B cell (primary cell): ENCODE measurements around the gene CCDC170. TPM values are rescaled to one million over a fixed set of nuclear protein-coding genes. Genes with fewer than 3 reads are reported as not detected.

Experiments
- ATAC-seq: fragments of 200-7000 bp; cut with Tn5 transposase; one replicate; pipeline ENCODE4 v1.10.0; 2021; ENCODE audit warnings: low read depth, mild to moderate bottlenecking, moderate number of reproducible peaks, moderate library complexity
- CTCF ChIA-PET: fragments of 350-600 bp; sonication (Branson Sonifier 250); formaldehyde crosslinking; loops from one replicate; lab custom pipeline; 2021; ENCODE audit warnings: antibody characterized with exemption, inconsistent platforms; lab: Charles Lee
- POLR2A ChIA-PET: fragments of 350-600 bp; sonication (Branson Sonifier 250); formaldehyde crosslinking; loops from one replicate; lab custom pipeline; 2021; ENCODE audit warnings: antibody characterized with exemption; lab: Charles Lee
- DNase-seq: peaks from one replicate; pipeline ENCODE4 v3.0.0; 2013
- H2AFZ ChIP-seq: 2 replicates; pipeline ENCODE4 v1.6.1; 2012; ENCODE audit warnings: mild to moderate bottlenecking, low read depth, low read length; ENCODE audit not compliant: insufficient read depth, poor library complexity, severe bottlenecking
- H3K27ac ChIP-seq, 2 donors: 1 replicate in 1 of 2; 2 replicates in 1 of 2; pipeline ENCODE4 v1.5.1; 2012 to 2013; ENCODE audit warnings: low read length in 2 of 2, mild to moderate bottlenecking in 2 of 2, moderate library complexity in 1 of 2
- H3K27me3 ChIP-seq, 4 experiments: fragments of 200-600 bp in 1 of 4; sonication (generic) in 1 of 4; replicated peaks in 1 of 4; 1 replicate in 2 of 4; 2 replicates in 2 of 4; pipeline versions ENCODE4 v1.6.1 to v1.7.0; 2013 to 2016; ENCODE audit warnings: low read length in 3 of 4, mild to moderate bottlenecking in 2 of 4, mixed read lengths in 1 of 4, moderate library complexity in 1 of 4; ENCODE audit not compliant: insufficient read depth in 4 of 4, control insufficient read depth in 3 of 4; ENCODE audit errors: control extremely low read depth in 1 of 4
- H3K36me3 ChIP-seq, 2 experiments: replicated peaks in 1 of 2; 1 replicate in 1 of 2; 2 replicates in 1 of 2; pipeline versions ENCODE4 v1.6.1 to v1.7.1; 2013; ENCODE audit warnings: low read length in 1 of 2; ENCODE audit not compliant: insufficient read depth in 2 of 2, control insufficient read depth in 1 of 2; ENCODE audit errors: control extremely low read depth in 1 of 2, extremely low read depth in 1 of 2
- H3K4me1 ChIP-seq, 2 donors: fragments of 200-600 bp in 1 of 2; sonication (generic) in 1 of 2; 1 replicate in 1 of 2; 2 replicates in 1 of 2; pipeline versions ENCODE4 v1.5.1 to v1.6.1; 2013 to 2017; ENCODE audit warnings: low read length in 2 of 2; ENCODE audit not compliant: control insufficient read depth in 2 of 2, insufficient read depth in 2 of 2
- H3K4me2 ChIP-seq: replicated peaks from 2 replicates; pipeline ENCODE3; 2012; ENCODE audit warnings: mild to moderate bottlenecking, low read depth, low read length; ENCODE audit not compliant: poor library complexity, severe bottlenecking
- H3K4me3 ChIP-seq, 5 experiments: fragments of 200-600 bp in 1 of 5; sonication (generic) in 1 of 5; 1 replicate in 3 of 5; 2 replicates in 2 of 5; pipeline versions ENCODE4 v1.5.1 to v1.7.0; 2011 to 2016; ENCODE audit warnings: low read length in 4 of 5, mild to moderate bottlenecking in 4 of 5, low read depth in 2 of 5, control low read depth in 1 of 5, moderate library complexity in 1 of 5; ENCODE audit not compliant: insufficient read depth in 1 of 5; ENCODE audit errors: control extremely low read depth in 1 of 5, extremely low read depth in 1 of 5
- H3K79me2 ChIP-seq: fragments of 200-600 bp; sonication (generic); one replicate; pipeline ENCODE4 v1.6.0; 2016; ENCODE audit warnings: low read length; ENCODE audit not compliant: control insufficient read depth, insufficient read depth
- H3K9ac ChIP-seq: fragments of 200-600 bp; sonication (generic); 2 replicates; pipeline ENCODE4 v1.6.1; 2017; ENCODE audit warnings: mild to moderate bottlenecking, low read length, moderate library complexity
- H3K9me3 ChIP-seq, 3 donors: one replicate each; pipeline versions ENCODE4 v1.6.1 to v1.7.1; 2013; ENCODE audit warnings: low read length in 2 of 3; ENCODE audit not compliant: control insufficient read depth in 2 of 3, insufficient read depth in 1 of 3; ENCODE audit errors: control extremely low read depth in 1 of 3
- H4K20me1 ChIP-seq: 2 replicates; pipeline ENCODE4 v1.6.0; 2012; ENCODE audit warnings: mild to moderate bottlenecking, low read length; ENCODE audit not compliant: insufficient read depth, control insufficient read depth, poor library complexity, severe bottlenecking
- H3K27ac Mint-ChIP-seq: one replicate; pipeline ENCODE4 v1.8.0; 2021; ENCODE audit warnings: mixed read lengths
- H3K27me3 Mint-ChIP-seq: one replicate; pipeline ENCODE4 v1.8.0; 2021; ENCODE audit warnings: mixed read lengths
- H3K4me1 Mint-ChIP-seq: one replicate; pipeline ENCODE4 v1.8.0; 2021; ENCODE audit warnings: mixed read lengths
- H3K4me3 Mint-ChIP-seq: one replicate; pipeline ENCODE4 v1.8.0; 2021; ENCODE audit warnings: mixed read lengths
- H3K9me3 Mint-ChIP-seq: one replicate; pipeline ENCODE4 v1.8.0; 2022; ENCODE audit warnings: mixed read lengths; ENCODE audit not compliant: insufficient read depth
- CTCF ChIP-seq: fragments of 200-600 bp; IDR thresholded peaks from one replicate; pipeline ENCODE4 v1.8.0; 2022; ENCODE audit warnings: antibody characterized with exemption, mild to moderate bottlenecking
- EZH2 ChIP-seq: IDR thresholded peaks from 2 replicates; pipeline ENCODE4 v1.6.1; 2012; ENCODE audit warnings: borderline replicate concordance, low read depth, mild to moderate bottlenecking, moderate library complexity, low read length; ENCODE audit not compliant: insufficient read depth, poor library complexity, severe bottlenecking
- WGBS: methylation state at CpG from one replicate; pipeline ENCODE4 v1.1.5; 2013; ENCODE audit warnings: missing lambda C conversion rate; ENCODE audit not compliant: insufficient coverage; 5-methylcytosine and 5-hydroxymethylcytosine counted together
- intact Hi-C: fragments of 100-400 bp; cut with micrococcal nuclease; formaldehyde crosslinking; loops from one replicate; pipeline ENCODE4 v1.10.0; 2022
- polyA plus RNA-seq: library from polyadenylated mRNA; depleted of rRNA; stranded (reverse); fragments of >200 nt; gene quantifications from 2 replicates; pipeline ENCODE4 v1.2.3, GENCODE V29; 2012
- total RNA-seq, 2 donors: library from RNA; stranded (reverse); fragments of 120-200 nt in 1 of 2; gene quantifications; 1 replicate in 1 of 2; 2 replicates in 1 of 2; pipeline versions ENCODE4 v1.2.3 to v1.2.4, GENCODE V29; 2013 to 2022

The CCDC170 gene
- total and polyA plus RNA-seq, 2 donors (not counting 1 experiment from before 2014, with no cell fraction given): 0.01 TPM; not detected in 1

- Histone ChIP-seq H3K4me1 (no peaks in the 10 kb centered on the region), H3K36me3 (no peaks in the 10 kb centered on the region), H3K9ac (no peak overlapping the region), H3K27me3 (no peaks in the 10 kb centered on the region), H3K27ac (no peak overlapping the region), H3K9me3 (peaks cover 0 to 1% (median 0%) of the 10 kb centered on the region in 3 donors), H3K4me2 (no peak overlapping the region), H3K79me2 (no peaks in the 10 kb centered on the region), H3K4me3 (no peak overlapping the region), H2AFZ (no peak overlapping the region), H4K20me1 (no peaks in the 10 kb centered on the region)
- 83% methylated on average over 4 of the region's 4 CpGs for WGBS
- DNase-seq (no peak), ATAC-seq (no peak)
- Mint-ChIP-seq H3K27ac (no peak overlapping the region), H3K4me1 (no peaks in the 10 kb centered on the region), H3K27me3 (peaks cover 12% of the 10 kb centered on the region), H3K4me3 (no peak overlapping the region), H3K9me3 (no peaks in the 10 kb centered on the region)
- CTCF ChIA-PET: no interaction called here
- TF ChIP-seq EZH2 (no peak), CTCF (no peak)
- intact Hi-C loops: no loop called here
- POLR2A ChIA-PET: no interaction called here
Measured at GRCh38 chr6:151629791-151630190, 136.0 kb downstream of the CCDC170 start.

- H4K20me1 ChIP-seq: no peaks in the 10 kb centered on the region
- no peaks in the 10 kb centered on the region for H3K9me3 Mint-ChIP-seq
- POLR2A ChIA-PET: no interaction called here
- no peak overlapping the region for H2AFZ ChIP-seq
- no peaks in the 10 kb centered on the region for H3K36me3 ChIP-seq
- no peaks in the 10 kb centered on the region for H3K4me1 Mint-ChIP-seq
- no peak overlapping the region for H3K9ac ChIP-seq
- CTCF ChIA-PET: no interaction called here
- no peak overlapping the region for H3K4me3 Mint-ChIP-seq
- ATAC-seq: no peak
- H3K4me2 ChIP-seq: no peak overlapping the region
- peaks cover 0 to 1% (median 0%) of the 10 kb centered on the region in 3 donors for H3K9me3 ChIP-seq
- peaks cover 12% of the 10 kb centered on the region for H3K27me3 Mint-ChIP-seq
- TF ChIP-seq EZH2: no peak
- TF ChIP-seq CTCF: no peak
- no peaks in the 10 kb centered on the region for H3K79me2 ChIP-seq
- H3K4me1 ChIP-seq: no peaks in the 10 kb centered on the region
- intact Hi-C loops: no loop called here
- no peaks in the 10 kb centered on the region for H3K27me3 ChIP-seq
- H3K27ac ChIP-seq: no peak overlapping the region
- DNase-seq: no peak
- no peak overlapping the region for H3K4me3 ChIP-seq
- H3K27ac Mint-ChIP-seq: no peak overlapping the region
Measured at GRCh38 chr6:151630387-151630786, 136.6 kb downstream of the CCDC170 start.
